Activated B cell treated with CpG ODN at 0.5 μM for 24 hours (primary cell): ENCODE data around the gene C6orf15. TPM values are rescaled to one million over a fixed set of nuclear protein-coding genes. Genes with fewer than 3 reads are reported as not detected.

Source experiments
- ATAC-seq: fragments of 200-7000 bp; cut with Tn5 transposase; one replicate; pipeline ENCODE4 v1.10.0; 2021; ENCODE audit warnings: low read depth, mild to moderate bottlenecking, moderate library complexity
- CTCF ChIA-PET: fragments of 350-600 bp; sonication (Branson Sonifier 250); formaldehyde crosslinking; loops from one replicate; lab custom pipeline; 2021; ENCODE audit warnings: antibody characterized with exemption; lab: Charles Lee
- POLR2A ChIA-PET: fragments of 350-600 bp; sonication (Branson Sonifier 250); formaldehyde crosslinking; loops from one replicate; lab custom pipeline; 2021; ENCODE audit warnings: antibody characterized with exemption; lab: Charles Lee
- DNase-seq: peaks from one replicate; pipeline ENCODE4 v3.0.0; 2022
- H3K27ac Mint-ChIP-seq: one replicate; pipeline ENCODE4 v1.8.0; 2020; ENCODE audit warnings: mixed read lengths
- H3K27me3 Mint-ChIP-seq: one replicate; pipeline ENCODE4 v1.8.0; 2021; ENCODE audit warnings: mixed read lengths
- H3K36me3 Mint-ChIP-seq: one replicate; pipeline ENCODE4 v1.8.0; 2021; ENCODE audit warnings: low read depth, mixed read lengths
- H3K4me1 Mint-ChIP-seq: one replicate; pipeline ENCODE4 v1.8.0; 2021; ENCODE audit warnings: mixed read lengths
- H3K4me3 Mint-ChIP-seq: one replicate; pipeline ENCODE4 v1.8.0; 2020; ENCODE audit warnings: mild to moderate bottlenecking, mixed read lengths
- H3K9me3 Mint-ChIP-seq: one replicate; pipeline ENCODE4 v1.8.0; 2020; ENCODE audit warnings: mixed read lengths
- intact Hi-C: fragments of 100-400 bp; cut with micrococcal nuclease; formaldehyde crosslinking; loops from one replicate; pipeline ENCODE4 v1.15.1; 2024
- total RNA-seq: library from RNA; stranded (reverse); gene quantifications from 2 replicates; pipeline ENCODE4 v1.2.3, GENCODE V29; 2022
- TF ChIP-seq, protein P1 (sequence below): fragments of 200-600 bp; IDR thresholded peaks from one replicate; pipeline ENCODE4 v1.8.0; 2022; ENCODE audit warnings: antibody characterized with exemption, mild to moderate bottlenecking

Gene C6orf15
- total RNA-seq, 1 donor from 2014 or later: not detected

- POLR2A ChIA-PET: interaction anchor here (0.5 kb wide), 1 partner anchor 501 kb away, joined by 3 read pairs; no protein-coding TSS in a partner anchor
- Mint-ChIP-seq H3K4me1 (peaks cover 5% of the 10 kb centered on the region), H3K27me3 (peaks cover 20% of the 10 kb centered on the region), H3K27ac (no peak overlapping the region), H3K4me3 (no peak overlapping the region), H3K36me3 (no peaks in the 10 kb centered on the region), H3K9me3 (no peaks in the 10 kb centered on the region)
- TF ChIP-seq, protein P1, sequence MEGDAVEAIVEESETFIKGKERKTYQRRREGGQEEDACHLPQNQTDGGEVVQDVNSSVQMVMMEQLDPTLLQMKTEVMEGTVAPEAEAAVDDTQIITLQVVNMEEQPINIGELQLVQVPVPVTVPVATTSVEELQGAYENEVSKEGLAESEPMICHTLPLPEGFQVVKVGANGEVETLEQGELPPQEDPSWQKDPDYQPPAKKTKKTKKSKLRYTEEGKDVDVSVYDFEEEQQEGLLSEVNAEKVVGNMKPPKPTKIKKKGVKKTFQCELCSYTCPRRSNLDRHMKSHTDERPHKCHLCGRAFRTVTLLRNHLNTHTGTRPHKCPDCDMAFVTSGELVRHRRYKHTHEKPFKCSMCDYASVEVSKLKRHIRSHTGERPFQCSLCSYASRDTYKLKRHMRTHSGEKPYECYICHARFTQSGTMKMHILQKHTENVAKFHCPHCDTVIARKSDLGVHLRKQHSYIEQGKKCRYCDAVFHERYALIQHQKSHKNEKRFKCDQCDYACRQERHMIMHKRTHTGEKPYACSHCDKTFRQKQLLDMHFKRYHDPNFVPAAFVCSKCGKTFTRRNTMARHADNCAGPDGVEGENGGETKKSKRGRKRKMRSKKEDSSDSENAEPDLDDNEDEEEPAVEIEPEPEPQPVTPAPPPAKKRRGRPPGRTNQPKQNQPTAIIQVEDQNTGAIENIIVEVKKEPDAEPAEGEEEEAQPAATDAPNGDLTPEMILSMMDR: no peak
- DNase-seq: no peak
- CTCF ChIA-PET: no interaction called here
- no peak for ATAC-seq
- intact Hi-C loops: no loop called here
Measured at GRCh38 chr6:31115941-31116560, 3.7 kb upstream of the C6orf15 start.

- Mint-ChIP-seq H3K27ac (no peak overlapping the region), H3K4me3 (no peak overlapping the region), H3K36me3 (no peaks in the 10 kb centered on the region), H3K4me1 (peaks cover 5% of the 10 kb centered on the region), H3K9me3 (no peaks in the 10 kb centered on the region), H3K27me3 (peaks cover 28% of the 10 kb centered on the region)
- DNase-seq: no peak
- no peak for ATAC-seq
- ChIA-PET POLR2A (interaction anchor here (0.7 kb wide), 1 partner anchor 10 kb away, joined by 3 read pairs; no protein-coding TSS in a partner anchor), CTCF (no interaction called here)
- intact Hi-C loops: no loop called here
- TF ChIP-seq, protein P1: no peak
Measured at GRCh38 chr6:31114970-31115849, 2.8 kb upstream of the C6orf15 start.

- TF ChIP-seq, protein P1: no peak
- H3K9me3 Mint-ChIP-seq: no peaks in the 10 kb centered on the region
- no peak for ATAC-seq
- intact Hi-C loops: no loop called here
- H3K27ac Mint-ChIP-seq: no peak within 1 kb of the TSS
- H3K4me3 Mint-ChIP-seq: no peak within 1 kb of the TSS
- H3K36me3 Mint-ChIP-seq: no peaks in the 10 kb centered on the region
- H3K27me3 Mint-ChIP-seq: peaks cover 35% of the 10 kb centered on the region
- no peak for DNase-seq
- ChIA-PET CTCF (no interaction called here), POLR2A (interaction anchor here (0.7 kb wide), 1 partner anchor 10 kb away, joined by 3 read pairs; no protein-coding TSS in a partner anchor)
- H3K4me1 Mint-ChIP-seq: peaks cover 5% of the 10 kb centered on the region
Measured at GRCh38 chr6:31114541-31114878, 2.1 kb upstream of the C6orf15 start, which contains the start of gene PSORS1C1. Gene PSORS1C1 (plus strand): TSS chr6:31114800. CDS start chr6:31129633, 14,833 bp downstream.

DNA sequence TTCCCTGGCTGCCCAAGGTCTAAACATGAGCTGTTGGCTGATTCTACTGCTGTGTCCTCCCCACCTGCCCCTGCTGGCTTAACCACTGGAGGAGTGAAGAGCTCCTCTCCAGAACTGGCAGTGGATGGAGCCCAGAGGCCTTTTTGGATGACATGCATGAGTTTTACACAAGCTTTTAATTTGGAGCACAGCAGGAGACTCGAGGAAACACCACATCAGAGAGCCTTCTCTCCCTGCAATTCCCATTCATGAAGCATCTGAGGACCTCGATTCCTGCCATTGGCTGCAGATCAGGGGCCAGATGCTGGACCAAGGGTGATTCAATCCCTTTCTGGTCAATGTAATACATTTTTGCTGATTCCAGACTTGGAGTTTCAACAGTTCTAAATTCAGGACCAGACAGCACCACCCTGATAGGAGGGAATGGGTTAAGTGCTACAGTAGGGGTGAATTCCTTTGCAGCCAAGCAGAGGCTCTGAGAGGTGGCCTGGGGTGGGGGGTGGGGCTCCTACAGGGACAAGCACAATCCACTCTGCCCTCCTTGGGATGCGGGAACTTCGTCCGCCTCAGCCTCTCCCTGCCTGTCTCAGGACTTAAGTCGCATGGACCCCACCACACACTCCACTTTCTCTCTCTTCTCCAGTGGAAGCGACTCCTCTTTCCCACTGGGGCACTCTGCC lies 1.6 kb upstream of the C6orf15 start:
- no peak overlapping the region for H3K27ac Mint-ChIP-seq
- POLR2A ChIA-PET: interaction anchor here (0.7 kb wide), 1 partner anchor 11 kb away, joined by 3 read pairs; no protein-coding TSS in a partner anchor
- peaks cover 5% of the 10 kb centered on the region for H3K4me1 Mint-ChIP-seq

More for the DNA sequence above, 1.6 kb upstream of the C6orf15 start:
- no peak for DNase-seq
- H3K4me3 Mint-ChIP-seq: no peak overlapping the region
- H3K27me3 Mint-ChIP-seq: peaks cover 37% of the 10 kb centered on the region
- intact Hi-C loops: no loop called here
- CTCF ChIA-PET: no interaction called here
- H3K36me3 Mint-ChIP-seq: no peaks in the 10 kb centered on the region
- no peak for ATAC-seq
- no peaks in the 10 kb centered on the region for H3K9me3 Mint-ChIP-seq
- TF ChIP-seq, protein P1: no peak
